Smooth muscle cell (in vitro differentiated cells): ENCODE results near the gene SCAMP2. TPM values are rescaled to one million over a fixed set of nuclear protein-coding genes. Genes with fewer than 3 reads are reported as not detected.

Experiments
- DNase-seq: peaks from one replicate; lab custom pipeline; 2025; ENCODE audit not compliant: unreplicated experiment; lab: John Stamatoyannopoulos, UW
- H2AFZ ChIP-seq: fragments of 200-600 bp; sonication (generic); 2 replicates; pipeline ENCODE4 v1.6.0; 2016; ENCODE audit warnings: antibody characterized with exemption, low read depth, mild to moderate bottlenecking
- H3F3A ChIP-seq: fragments of 200-600 bp; sonication (generic); 2 replicates; pipeline ENCODE4 v1.6.0; 2017; ENCODE audit warnings: antibody characterized with exemption, low read depth
- H3K27ac ChIP-seq: fragments of 200-600 bp; sonication (generic); 2 replicates; pipeline ENCODE4 v1.5.1; 2016; ENCODE audit warnings: low read depth, mild to moderate bottlenecking
- H3K27me3 ChIP-seq: fragments of 200-600 bp; sonication (generic); 2 replicates; pipeline ENCODE4 v1.6.1; 2016; ENCODE audit warnings: low read depth, mild to moderate bottlenecking
- H3K36me3 ChIP-seq: fragments of 200-600 bp; sonication (generic); 2 replicates; pipeline ENCODE4 v1.5.1; 2016; ENCODE audit warnings: low read depth
- H3K4me1 ChIP-seq: fragments of 200-600 bp; sonication (generic); 2 replicates; pipeline ENCODE4 v1.5.1; 2016; ENCODE audit warnings: low read depth
- H3K4me2 ChIP-seq: fragments of 200-600 bp; sonication (generic); 2 replicates; pipeline ENCODE4 v1.6.0; 2016; ENCODE audit warnings: mild to moderate bottlenecking
- H3K4me3 ChIP-seq: fragments of 200-600 bp; sonication (generic); 2 replicates; pipeline ENCODE4 v1.5.1; 2016; ENCODE audit warnings: mild to moderate bottlenecking
- H3K79me2 ChIP-seq: fragments of 200-600 bp; sonication (generic); 2 replicates; pipeline ENCODE4 v1.6.0; 2016; ENCODE audit warnings: low read depth, mild to moderate bottlenecking
- H3K9ac ChIP-seq: fragments of 200-600 bp; sonication (generic); 2 replicates; pipeline ENCODE4 v1.6.0; 2016; ENCODE audit warnings: low read depth
- H3K9me3 ChIP-seq: fragments of 200-600 bp; sonication (generic); replicated peaks from 2 replicates; pipeline ENCODE4 v1.5.1; 2016; ENCODE audit warnings: low read depth
- H4K20me1 ChIP-seq: fragments of 200-600 bp; sonication (generic); 2 replicates; pipeline ENCODE4 v1.6.0; 2016; ENCODE audit warnings: low read depth
- CTCF ChIP-seq: fragments of 200-600 bp; sonication (generic); IDR thresholded peaks from 2 replicates; pipeline ENCODE4 v1.5.1; 2017; ENCODE audit warnings: borderline replicate concordance, mild to moderate bottlenecking, antibody characterized with exemption; ENCODE audit not compliant: insufficient read depth, poor library complexity, severe bottlenecking
- WGBS: methylation state at CpG from one replicate; pipeline ENCODE4 v1.1.7; 2016; ENCODE audit warnings: low lambda C conversion rate; 5-methylcytosine and 5-hydroxymethylcytosine counted together
- polyA plus RNA-seq: library from polyadenylated mRNA; unstranded; fragments of >200 nt; fragmentation: Nextera tagmentation; extraction: Ambion mirVana; gene quantifications from 2 replicates; pipeline ENCODE4 v1.2.1, GENCODE V29; 2016
- total RNA-seq: library from RNA; depleted of rRNA; stranded (reverse); fragments of >200 nt; gene quantifications from 2 replicates; pipeline ENCODE4 v1.2.3, GENCODE V29; 2014

Gene SCAMP2
- total and polyA plus RNA-seq, 2 experiments from 2014 or later = 55.5 to 80.3 TPM

GRCh38 chr15:74833376-74834107 is 39.6 kb downstream of the SCAMP2 start:
- no peak for DNase-seq
- 91% methylated on average over 12 of the region's 12 CpGs for WGBS

GRCh38 chr15:74832826-74833225 is 40.3 kb downstream of the SCAMP2 start:
- no peaks in the 10 kb centered on the region for H3K36me3 ChIP-seq
- no peaks in the 10 kb centered on the region for H3F3A ChIP-seq
- H3K4me3 ChIP-seq = no peak overlapping the region
- no peak overlapping the region for H3K27ac ChIP-seq
- no peaks in the 10 kb centered on the region for H3K79me2 ChIP-seq
- no peak overlapping the region for H3K9ac ChIP-seq
- peaks cover 18% of the 10 kb centered on the region for H3K27me3 ChIP-seq
- no peak overlapping the region for H2AFZ ChIP-seq
- no peaks in the 10 kb centered on the region for H3K9me3 ChIP-seq
- no peak for TF ChIP-seq CTCF
- WGBS = 90% methylated on average over 4 of the region's 4 CpGs
- DNase-seq = no peak
- H3K4me2 ChIP-seq = no peak overlapping the region
- no peaks in the 10 kb centered on the region for H4K20me1 ChIP-seq
- H3K4me1 ChIP-seq = no peaks in the 10 kb centered on the region

More at GRCh38 chr15:74833376-74834107, 39.6 kb downstream of the SCAMP2 start:
- no peaks in the 10 kb centered on the region for H3F3A ChIP-seq
- H3K9ac ChIP-seq = no peak overlapping the region
- no peaks in the 10 kb centered on the region for H3K36me3 ChIP-seq
- H4K20me1 ChIP-seq = no peaks in the 10 kb centered on the region
- H3K27ac ChIP-seq = no peak overlapping the region
- no peaks in the 10 kb centered on the region for H3K79me2 ChIP-seq
- peaks cover 11% of the 10 kb centered on the region for H3K27me3 ChIP-seq
- TF ChIP-seq CTCF = no peak
- no peak overlapping the region for H3K4me3 ChIP-seq
- no peaks in the 10 kb centered on the region for H3K4me1 ChIP-seq
- H2AFZ ChIP-seq = no peak overlapping the region
- no peak overlapping the region for H3K4me2 ChIP-seq
- H3K9me3 ChIP-seq = no peaks in the 10 kb centered on the region

GRCh38 chr15:74831813-74832495 is 41.2 kb downstream of the SCAMP2 start:
- WGBS = 82% methylated on average over 15 of the region's 15 CpGs
- no peak overlapping the region for H3K9ac ChIP-seq

More at GRCh38 chr15:74831813-74832495, 41.2 kb downstream of the SCAMP2 start:
- H3K27ac ChIP-seq = no peak overlapping the region
- no peak overlapping the region for H3K4me2 ChIP-seq
- peaks cover 27% of the 10 kb centered on the region for H3K27me3 ChIP-seq
- no peaks in the 10 kb centered on the region for H3K36me3 ChIP-seq
- no peak overlapping the region for H2AFZ ChIP-seq
- H4K20me1 ChIP-seq = no peaks in the 10 kb centered on the region
- no peak overlapping the region for H3K4me3 ChIP-seq
- no peaks in the 10 kb centered on the region for H3F3A ChIP-seq
- no peak for DNase-seq
- no peaks in the 10 kb centered on the region for H3K9me3 ChIP-seq
- H3K79me2 ChIP-seq = no peaks in the 10 kb centered on the region
- no peaks in the 10 kb centered on the region for H3K4me1 ChIP-seq
- TF ChIP-seq CTCF = no peak
